GM23338 (cell line): ENCODE data around the gene ABHD15. TPM values are rescaled to one million over a fixed set of nuclear protein-coding genes. Genes with fewer than 3 reads are reported as not detected.

Experiments used
- ATAC-seq: fragments of 200-7000 bp; cut with Tn5 transposase; 3 replicates; pipeline ENCODE4 v1.9.1; 2020
- DNase-seq: peaks from one replicate; pipeline ENCODE4 v3.0.0-alpha.2; 2015; ENCODE audit warnings: low spot score
- H2AFZ ChIP-seq: fragments of 200-600 bp; sonication (generic); 2 replicates; pipeline ENCODE4 v1.8.0; 2016; ENCODE audit warnings: antibody characterized with exemption, mild to moderate bottlenecking, moderate library complexity
- H3F3A ChIP-seq: fragments of 200-600 bp; sonication (generic); replicated peaks from 2 replicates; pipeline ENCODE4 v1.8.0; 2017; ENCODE audit warnings: antibody characterized with exemption, mixed run types, low read depth
- H3K27ac ChIP-seq: fragments of 200-600 bp; sonication (generic); 2 replicates; pipeline ENCODE4 v1.6.1; 2016; ENCODE audit warnings: low read depth
- H3K27me3 ChIP-seq: fragments of 200-600 bp; sonication (generic); 2 replicates; pipeline ENCODE4 v1.8.0; 2016; ENCODE audit warnings: mild to moderate bottlenecking, mixed run types, moderate library complexity; ENCODE audit not compliant: insufficient read depth
- H3K36me3 ChIP-seq: fragments of 200-600 bp; sonication (generic); 2 replicates; pipeline ENCODE4 v1.8.0; 2016; ENCODE audit warnings: mild to moderate bottlenecking; ENCODE audit not compliant: insufficient read depth
- H3K4me1 ChIP-seq: fragments of 200-600 bp; sonication (generic); 2 replicates; pipeline ENCODE4 v1.8.0; 2016; ENCODE audit warnings: mild to moderate bottlenecking, moderate library complexity; ENCODE audit not compliant: insufficient read depth
- H3K4me2 ChIP-seq: fragments of 200-600 bp; sonication (generic); 2 replicates; pipeline ENCODE4 v1.7.1; 2017; ENCODE audit warnings: mixed run types
- H3K4me3 ChIP-seq: fragments of 200-600 bp; sonication (generic); 2 replicates; pipeline ENCODE4 v1.6.1; 2016; ENCODE audit warnings: mixed run types
- H3K79me2 ChIP-seq: fragments of 200-600 bp; sonication (generic); replicated peaks from 2 replicates; pipeline ENCODE4 v1.8.0; 2017; ENCODE audit warnings: mild to moderate bottlenecking; ENCODE audit not compliant: insufficient read depth
- H3K9me2 ChIP-seq: fragments of 200-600 bp; sonication (generic); 2 replicates; pipeline ENCODE4 v1.8.0; 2017; ENCODE audit not compliant: insufficient read depth
- H4K20me1 ChIP-seq: fragments of 200-600 bp; sonication (generic); replicated peaks from 2 replicates; pipeline ENCODE4 v1.8.0; 2017; ENCODE audit warnings: mild to moderate bottlenecking; ENCODE audit not compliant: insufficient read depth
- H3K27ac Mint-ChIP-seq: 2 replicates; pipeline ENCODE4 v1.8.0; 2020; ENCODE audit warnings: inconsistent platforms, mild to moderate bottlenecking, moderate library complexity, mixed read lengths
- H3K27me3 Mint-ChIP-seq: 3 replicates; pipeline ENCODE4 v1.8.0; 2022; ENCODE audit warnings: low read depth, mild to moderate bottlenecking, moderate library complexity, mixed read lengths, inconsistent platforms; ENCODE audit not compliant: insufficient read depth, poor library complexity
- H3K36me3 Mint-ChIP-seq: 3 replicates; pipeline ENCODE4 v1.8.0; 2021; ENCODE audit warnings: low read depth, mild to moderate bottlenecking, inconsistent platforms, moderate library complexity, mixed read lengths
- H3K4me1 Mint-ChIP-seq: 3 replicates; pipeline ENCODE4 v1.8.0; 2020; ENCODE audit warnings: mild to moderate bottlenecking, inconsistent platforms, mixed read lengths
- H3K4me3 Mint-ChIP-seq: 3 replicates; pipeline ENCODE4 v1.8.0; 2021; ENCODE audit warnings: moderate library complexity, mild to moderate bottlenecking, inconsistent platforms, mixed read lengths
- H3K9me3 Mint-ChIP-seq: 3 replicates; pipeline ENCODE4 v1.8.0; 2020; ENCODE audit warnings: moderate library complexity, mild to moderate bottlenecking, inconsistent platforms, mixed read lengths
- CREB1 ChIP-seq: fragments of 250-450 bp; sonication (Bioruptor Pico); IDR thresholded peaks from 2 replicates; pipeline ENCODE4 v1.5.0; 2020; ENCODE audit warnings: low read depth, mild to moderate bottlenecking, moderate library complexity
- ETS1 ChIP-seq: IDR thresholded peaks from 2 replicates; pipeline ENCODE4 v1.6.1; 2016; ENCODE audit warnings: antibody characterized with exemption
- EZH2 ChIP-seq: fragments of 200-600 bp; sonication (generic); IDR thresholded peaks from one replicate; pipeline ENCODE4 v1.8.0; 2017; ENCODE audit warnings: antibody characterized with exemption, mild to moderate bottlenecking, low read depth; ENCODE audit not compliant: unreplicated experiment
- EZH2phosphoT487 ChIP-seq: fragments of 200-600 bp; sonication (generic); IDR thresholded peaks from one replicate; pipeline ENCODE4 v1.8.1; 2018; ENCODE audit warnings: antibody characterized with exemption; ENCODE audit not compliant: unreplicated experiment
- JUNB ChIP-seq: IDR thresholded peaks from one replicate; pipeline ENCODE4 v1.6.1; 2016; ENCODE audit warnings: antibody characterized with exemption; ENCODE audit not compliant: unreplicated experiment
- NANOG ChIP-seq: IDR thresholded peaks from 2 replicates; pipeline ENCODE4 v1.6.1; 2016; ENCODE audit warnings: antibody characterized with exemption, borderline replicate concordance
- POLR2AphosphoS5 ChIP-seq: IDR thresholded peaks from 2 replicates; pipeline ENCODE4 v1.6.1; 2016; ENCODE audit warnings: antibody characterized with exemption, low read depth
- REST ChIP-seq: IDR thresholded peaks from one replicate; pipeline ENCODE4 v1.6.1; 2018; ENCODE audit warnings: antibody characterized with exemption; ENCODE audit not compliant: unreplicated experiment
- ZNF331 ChIP-seq: fragments of 250-450 bp; sonication (Bioruptor Pico); IDR thresholded peaks from 2 replicates; pipeline ENCODE4 v1.5.0; 2020; ENCODE audit warnings: low read depth, mild to moderate bottlenecking, moderate library complexity
- polyA plus RNA-seq: library from polyadenylated mRNA; unstranded; fragments of >200 nt; fragmentation: Nextera tagmentation; extraction: Ambion mirVana; gene quantifications from 2 replicates; pipeline ENCODE4 v1.2.1, GENCODE V29; 2016
- total RNA-seq: library from RNA; depleted of rRNA; stranded (reverse); fragments of >200 nt; shearing (Covaris generic); gene quantifications from 2 replicates; pipeline ENCODE4 v1.2.3, GENCODE V29; 2014

ABHD15 gene
- total and polyA plus RNA-seq, 2 experiments from 2014 or later = 0.27 to 2.5 TPM

- no peak for TF ChIP-seq EZH2phosphoT487
- no peak for TF ChIP-seq REST
- no peak for TF ChIP-seq ZNF331
These were observed 36.4 kb upstream of the ABHD15 start (continued) for GRCh38 chr17:29603109-29603674.

GRCh38 chr17:29597361-29598172, 30.7 kb upstream of the ABHD15 start:
- Histone ChIP-seq H3K4me3 (peak overlapping the region; percentile 39), H3K79me2 (peaks cover 40% of the 10 kb centered on the region), H3K4me1 (peaks cover 41% of the 10 kb centered on the region), H3K27ac (no peak overlapping the region), H3K36me3 (no peaks in the 10 kb centered on the region), H3F3A (peaks cover 12% of the 10 kb centered on the region; the same call in 1 of the 2 replicates), H3K9me2 (no peaks in the 10 kb centered on the region), H4K20me1 (peaks cover 8% of the 10 kb centered on the region; the same call in 1 of the 2 replicates), H3K27me3 (no peaks in the 10 kb centered on the region), H2AFZ (0 out of 2 replicates have a peak overlapping the region, but pooled peaks have one; percentile 14), H3K4me2 (peak overlapping the region; percentile 79)
- Mint-ChIP-seq H3K4me3 (peak overlapping the region; percentile 54), H3K27ac (peak overlapping the region; percentile 81; the same call in 1 of the 2 replicates), H3K27me3 (peaks cover 15% of the 10 kb centered on the region), H3K36me3 (no peaks in the 10 kb centered on the region), H3K4me1 (peaks cover 40% of the 10 kb centered on the region), H3K9me3 (no peaks in the 10 kb centered on the region)
- DNase-seq = peak; percentile 70
- ATAC-seq = peak; percentile 27
- TF ChIP-seq ZNF331 (no peak), NANOG (no peak), POLR2AphosphoS5 (no peak), CREB1 (CRISPR knock-in tag) (no peak), ETS1 (no peak), REST (no peak), EZH2 (no peak), JUNB (no peak)
